H7 (cell line): ENCODE data around the gene KLB. TPM values are rescaled to one million over a fixed set of nuclear protein-coding genes. Genes with fewer than 3 reads are reported as not detected.
"Not testable (repeated sequence)": the region's sequence is repeated elsewhere in the genome, so short reads cannot be mapped to it uniquely, and the experiment has no call there.

Experiments used
- DNase-seq: peaks from one replicate; pipeline ENCODE4 v3.0.0; 2012
- H3K27me3 ChIP-seq: 2 replicates; pipeline ENCODE4 v1.6.0; 2011; ENCODE audit warnings: mild to moderate bottlenecking, low read length; ENCODE audit not compliant: control insufficient read depth, insufficient read depth
- H3K36me3 ChIP-seq: replicated peaks from 2 replicates; pipeline ENCODE4 v1.5.1; 2011; ENCODE audit warnings: low read length; ENCODE audit not compliant: control insufficient read depth, insufficient read depth
- H3K4me3 ChIP-seq: 2 replicates; pipeline ENCODE4 v1.5.1; 2011; ENCODE audit warnings: low read depth, mild to moderate bottlenecking, control low read depth, low read length, moderate library complexity; ENCODE audit not compliant: insufficient read depth
- total RNA-seq: library from RNA; depleted of rRNA; stranded (reverse); fragments of >200 nt; shearing (Covaris generic); gene quantifications from 2 replicates; pipeline ENCODE4 v1.2.3, GENCODE V29; 2014

The KLB gene
- total RNA-seq, 1 experiment from 2014 or later = not detected

DNA sequence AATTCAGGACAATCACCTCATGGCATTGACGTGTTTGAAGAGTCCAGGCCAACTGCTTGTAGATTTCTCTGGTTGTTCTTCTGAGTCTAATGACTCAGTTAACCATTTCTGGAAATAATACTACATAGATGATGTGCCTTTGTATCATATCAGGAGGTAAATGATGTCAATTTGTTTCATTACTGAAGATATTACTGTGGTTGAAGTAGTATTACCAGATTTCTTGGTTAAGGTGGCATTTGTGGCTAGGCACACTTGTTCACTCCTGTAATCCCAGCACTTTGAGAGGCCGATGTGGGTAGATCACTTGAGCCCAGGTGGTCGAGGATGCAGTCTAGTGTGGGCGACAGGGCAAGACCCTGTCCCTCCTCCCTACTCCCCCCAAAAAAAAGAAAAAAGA lies 36.3 kb downstream of the KLB start:
- Histone ChIP-seq H3K36me3 (no peaks in the 10 kb centered on the region), H3K27me3 (no peaks in the 10 kb centered on the region), H3K4me3 (no peak overlapping the region)
- no peak for DNase-seq

DNA sequence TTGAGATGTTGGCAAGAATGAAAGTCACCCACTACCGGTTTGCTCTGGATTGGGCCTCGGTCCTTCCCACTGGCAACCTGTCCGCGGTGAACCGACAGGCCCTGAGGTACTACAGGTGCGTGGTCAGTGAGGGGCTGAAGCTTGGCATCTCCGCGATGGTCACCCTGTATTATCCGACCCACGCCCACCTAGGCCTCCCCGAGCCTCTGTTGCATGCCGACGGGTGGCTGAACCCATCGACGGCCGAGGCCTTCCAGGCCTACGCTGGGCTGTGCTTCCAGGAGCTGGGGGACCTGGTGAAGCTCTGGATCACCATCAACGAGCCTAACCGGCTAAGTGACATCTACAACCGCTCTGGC lies 39.7 kb downstream of the KLB start:
- DNase-seq = no peak
- peak overlapping the region; percentile 50 for H3K4me3 ChIP-seq
- H3K27me3 ChIP-seq = no peaks in the 10 kb centered on the region
- no peaks in the 10 kb centered on the region for H3K36me3 ChIP-seq

DNA sequence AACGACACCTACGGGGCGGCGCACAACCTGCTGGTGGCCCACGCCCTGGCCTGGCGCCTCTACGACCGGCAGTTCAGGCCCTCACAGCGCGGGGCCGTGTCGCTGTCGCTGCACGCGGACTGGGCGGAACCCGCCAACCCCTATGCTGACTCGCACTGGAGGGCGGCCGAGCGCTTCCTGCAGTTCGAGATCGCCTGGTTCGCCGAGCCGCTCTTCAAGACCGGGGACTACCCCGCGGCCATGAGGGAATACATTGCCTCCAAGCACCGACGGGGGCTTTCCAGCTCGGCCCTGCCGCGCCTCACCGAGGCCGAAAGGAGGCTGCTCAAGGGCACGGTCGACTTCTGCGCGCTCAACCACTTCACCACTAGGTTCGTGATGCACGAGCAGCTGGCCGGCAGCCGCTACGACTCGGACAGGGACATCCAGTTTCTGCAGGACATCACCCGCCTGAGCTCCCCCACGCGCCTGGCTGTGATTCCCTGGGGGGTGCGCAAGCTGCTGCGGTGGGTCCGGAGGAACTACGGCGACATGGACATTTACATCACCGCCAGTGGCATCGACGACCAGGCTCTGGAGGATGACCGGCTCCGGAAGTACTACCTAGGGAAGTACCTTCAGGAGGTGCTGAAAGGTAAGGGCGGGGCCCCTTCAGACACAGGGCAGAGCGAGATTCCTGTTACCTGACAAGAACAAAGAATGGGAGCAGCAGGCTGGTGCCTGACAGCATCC lies 40.3 kb downstream of the KLB start:
- peak overlapping the region; percentile 50 for H3K4me3 ChIP-seq
- DNase-seq = peak; percentile 77
- peaks cover 4% of the 10 kb centered on the region for H3K36me3 ChIP-seq
- H3K27me3 ChIP-seq = no peaks in the 10 kb centered on the region

DNA sequence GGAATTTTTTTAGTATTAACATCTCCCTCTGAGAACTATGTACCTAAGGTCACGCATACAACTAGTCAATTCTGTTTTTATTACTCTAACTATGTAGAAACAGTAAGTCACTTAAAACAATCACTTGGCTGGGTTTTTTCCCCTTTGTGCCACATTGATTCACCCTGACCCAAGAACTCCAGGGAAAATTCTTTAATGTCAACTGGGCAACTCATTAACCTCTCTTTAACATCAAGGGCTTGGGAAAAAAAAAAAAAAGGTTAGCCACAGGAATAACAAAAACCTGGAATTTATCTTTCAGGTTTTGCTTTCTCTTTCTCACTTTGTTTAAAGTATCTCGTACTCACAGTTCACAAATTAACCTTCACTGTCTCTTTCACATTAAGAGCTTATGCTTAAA lies 43.9 kb downstream of the KLB start:
- peaks cover 27% of the 10 kb centered on the region for H3K36me3 ChIP-seq
- H3K27me3 ChIP-seq = no peaks in the 10 kb centered on the region
- no peak overlapping the region for H3K4me3 ChIP-seq
- no peak for DNase-seq

DNA sequence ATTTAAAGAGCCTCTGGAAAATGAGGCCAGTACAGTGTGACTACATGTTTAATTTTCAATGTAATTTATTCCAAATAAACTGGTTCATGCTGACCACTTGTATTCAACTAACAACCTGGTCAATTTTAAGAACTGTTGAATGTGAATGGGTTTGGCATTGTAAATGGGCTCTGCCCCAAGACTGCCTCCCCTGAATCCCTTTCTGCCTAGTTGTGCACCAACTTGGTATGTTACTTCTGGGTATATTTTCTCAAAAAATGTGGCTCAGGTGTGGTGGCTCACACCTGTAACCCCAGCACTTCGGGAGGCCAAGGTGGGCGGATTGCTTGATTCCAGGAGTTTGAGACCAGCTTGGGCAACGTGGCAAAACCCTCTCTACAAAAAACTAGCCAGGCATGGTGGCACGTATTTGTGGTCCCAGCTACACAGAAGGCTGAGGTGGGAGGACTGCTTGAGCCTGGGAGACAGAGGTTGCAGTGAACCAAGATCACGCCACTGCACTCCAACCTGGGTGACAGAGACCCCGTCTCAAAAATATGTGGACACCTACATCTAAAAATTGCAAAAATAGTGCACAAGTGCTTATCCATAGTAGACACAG lies 44.8 kb downstream of the KLB start:
- DNase-seq = no peak
- H3K36me3 ChIP-seq = peaks cover 35% of the 10 kb centered on the region
- H3K27me3 ChIP-seq = no peaks in the 10 kb centered on the region
- H3K4me3 ChIP-seq = no peak overlapping the region

DNA sequence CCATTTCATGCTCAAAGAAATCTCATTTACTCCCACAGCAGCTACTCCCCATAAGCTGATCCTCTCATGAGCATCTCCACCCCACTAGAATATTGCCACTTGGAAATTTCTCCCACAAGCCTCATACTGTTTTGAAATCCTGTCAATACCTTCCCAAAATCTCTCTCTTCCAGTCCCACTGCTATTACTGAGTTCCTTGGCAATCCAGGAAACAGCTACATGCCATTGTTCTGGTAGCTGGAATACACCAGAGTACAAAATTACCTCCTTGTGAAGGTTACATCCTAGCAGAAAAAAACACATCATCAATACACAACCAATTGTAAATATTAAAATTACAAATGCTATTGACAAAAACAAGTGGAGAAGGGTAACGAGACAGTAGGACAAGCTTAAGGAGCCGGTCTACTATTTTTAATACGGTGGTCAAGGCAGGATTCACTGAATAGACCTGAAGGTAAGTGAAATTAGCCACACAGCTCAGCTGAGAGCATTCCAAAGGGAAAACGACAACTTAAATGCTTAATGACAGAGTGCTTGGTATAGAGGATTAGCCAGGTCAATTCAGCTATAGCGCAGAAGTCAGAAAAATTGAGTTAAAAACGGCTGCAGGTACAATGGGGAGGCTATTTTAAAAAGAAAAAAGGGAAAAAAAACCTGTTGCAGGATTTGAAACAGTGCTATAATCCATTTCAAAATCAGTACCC lies 45.6 kb downstream of the KLB start:
- Histone ChIP-seq H3K36me3 (peaks cover 43% of the 10 kb centered on the region), H3K4me3 (no peak overlapping the region), H3K27me3 (no peaks in the 10 kb centered on the region)
- DNase-seq = no peak

GRCh38 chr4:39452860-39453587 lies 46.3 kb downstream of the KLB start:
- Histone ChIP-seq H3K27me3 (no peaks in the 10 kb centered on the region), H3K36me3 (peaks cover 50% of the 10 kb centered on the region), H3K4me3 (no peak overlapping the region)
- DNase-seq = no peak

- H3K36me3 ChIP-seq = peaks cover 50% of the 10 kb centered on the region
Measured at GRCh38 chr4:39453738-39454137, 47.0 kb downstream of the KLB start.

DNA sequence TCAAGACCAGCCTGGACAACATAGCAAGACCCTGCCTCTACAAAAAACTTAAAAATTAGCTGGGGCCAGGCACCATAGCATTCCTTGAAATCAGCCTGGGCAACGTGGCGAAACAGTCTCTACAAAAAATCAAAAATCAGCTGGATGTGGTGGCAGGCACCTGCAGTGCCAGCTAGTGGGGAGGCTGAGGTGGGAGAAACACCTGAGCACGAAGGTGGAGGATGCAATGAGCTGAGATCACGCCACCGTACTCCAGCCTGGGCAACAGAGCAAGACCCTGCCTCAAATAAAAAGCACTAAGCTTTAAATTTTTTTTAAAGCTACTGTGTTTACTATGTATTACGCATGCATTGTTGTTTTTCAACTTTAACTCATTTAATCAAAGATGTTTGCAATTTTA lies 48.8 kb downstream of the KLB start:
- Histone ChIP-seq H3K27me3 (no peaks in the 10 kb centered on the region), H3K4me3 (no peak overlapping the region), H3K36me3 (peaks cover 50% of the 10 kb centered on the region)
- DNase-seq = no peak

More at GRCh38 chr4:39453738-39454137, 47.0 kb downstream of the KLB start:
- H3K27me3 ChIP-seq = no peaks in the 10 kb centered on the region
- H3K4me3 ChIP-seq = no peak overlapping the region
- no peak for DNase-seq

DNA sequence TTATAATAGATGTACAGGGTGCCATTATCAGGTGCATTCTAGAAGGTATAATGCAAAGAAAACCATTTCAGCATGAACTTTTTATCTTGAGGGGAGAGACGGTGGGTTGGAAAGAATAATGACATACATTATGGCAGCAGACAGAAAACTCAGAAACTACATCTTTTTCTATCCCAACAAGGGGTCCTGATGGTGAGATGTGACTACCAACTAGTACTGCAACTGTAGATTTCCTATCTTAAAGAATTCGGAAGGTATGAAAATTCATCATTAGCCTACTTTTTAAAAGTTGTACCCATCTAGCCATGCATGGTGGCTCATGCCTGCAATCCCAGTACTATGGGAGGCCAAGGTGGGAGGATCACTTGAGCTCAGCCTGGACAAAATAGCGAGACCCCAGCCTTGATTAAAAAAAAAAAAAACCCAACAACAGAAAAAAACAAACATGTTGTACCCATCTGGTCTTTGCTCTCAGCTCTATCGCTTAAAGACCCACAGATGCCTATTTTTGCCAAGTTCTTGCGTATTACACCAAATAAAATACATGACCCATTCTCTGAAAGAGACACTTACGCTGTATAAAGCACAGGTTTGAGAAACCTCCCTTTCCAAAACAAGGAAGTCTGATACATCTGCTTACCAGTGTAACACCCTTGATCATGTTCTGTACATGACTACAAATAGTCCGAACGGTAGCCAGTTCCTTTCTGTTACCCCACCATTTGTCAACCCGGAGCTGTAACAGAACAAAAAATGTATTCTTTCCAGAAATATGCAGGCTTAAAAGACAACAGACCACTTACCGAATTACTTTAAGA lies 50.4 kb downstream of the KLB start:
- peaks cover 47% of the 10 kb centered on the region for H3K36me3 ChIP-seq
- H3K27me3 ChIP-seq = no peaks in the 10 kb centered on the region
- peak overlapping the region; percentile 96 for H3K4me3 ChIP-seq
- DNase-seq = no peak

DNA sequence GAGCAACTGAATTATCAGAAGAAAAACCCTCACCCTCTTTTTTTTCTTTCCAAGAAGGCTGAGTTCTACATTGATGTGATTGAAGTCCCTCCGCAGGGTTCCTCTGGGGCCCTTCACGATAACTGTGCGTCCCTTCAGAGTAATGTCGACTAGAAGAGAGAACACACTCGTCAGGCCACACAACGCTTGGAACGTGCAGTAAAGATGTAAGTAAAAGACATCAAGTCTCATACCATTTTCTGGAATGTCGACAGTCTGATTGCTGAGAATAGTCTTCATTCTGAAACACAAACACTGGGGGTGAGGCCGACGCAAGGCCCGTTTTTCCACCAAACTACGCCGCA lies 51.4 kb downstream of the KLB start:
- peak overlapping the region; percentile 96 for H3K4me3 ChIP-seq
- not testable (repeated sequence) for H3K27me3 ChIP-seq, DNase-seq
- H3K36me3 ChIP-seq = peaks cover 47% of the 10 kb centered on the region

DNA sequence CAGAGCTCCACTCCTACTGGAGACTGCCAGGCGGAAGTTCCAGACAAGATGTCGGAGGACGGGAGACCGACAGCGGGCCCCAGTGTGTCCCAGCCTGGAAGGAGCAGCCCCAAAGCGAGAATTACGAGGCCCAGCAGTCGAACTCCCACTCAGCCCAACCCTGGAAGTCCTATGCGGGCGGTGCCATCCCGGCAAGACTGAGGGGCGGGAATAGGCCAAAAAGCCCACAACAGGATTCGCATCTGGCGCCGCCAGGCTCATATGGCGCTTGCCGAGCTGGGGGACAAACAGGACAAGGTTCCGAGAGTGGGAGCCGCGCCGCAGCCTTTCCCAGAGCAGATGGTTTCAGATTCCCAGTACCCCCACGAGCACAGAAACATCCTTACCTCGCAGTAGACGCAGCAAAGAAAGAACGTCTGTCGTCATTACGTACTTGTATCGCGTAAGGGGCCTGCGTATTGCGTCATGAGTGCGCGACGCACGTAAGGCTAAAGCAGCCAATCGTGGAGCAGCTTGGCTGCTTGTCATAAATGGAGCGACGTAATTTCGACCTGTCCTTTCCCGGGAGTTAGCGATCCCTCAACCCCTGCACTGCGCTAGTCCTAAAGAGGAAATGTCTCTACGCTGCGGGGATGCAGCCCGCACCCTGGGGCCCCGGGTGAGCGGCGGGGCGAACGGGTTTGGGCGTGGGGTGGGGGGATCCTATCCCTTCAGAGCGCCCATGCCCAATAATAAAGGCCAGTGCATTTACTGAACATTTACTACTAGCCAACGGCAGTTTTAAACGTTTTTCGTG lies 52.0 kb downstream of the KLB start, which contains the start of the genes LIAS and RPL9:
TSS of gene LIAS (plus strand) at position 552 of the 796 bp plus-strand sequence. CDS start at position 614, 62 bp downstream.
TSS of gene RPL9 (minus strand) at position 418 of the 796 bp plus-strand sequence. CDS start 483 bp downstream, outside the sequence.
- no peaks in the 10 kb centered on the region for H3K27me3 ChIP-seq
- peaks cover 42% of the 10 kb centered on the region for H3K36me3 ChIP-seq
- H3K4me3 ChIP-seq = peak within 1 kb of the TSS; percentile 96
- DNase-seq = peak; percentile 95

- H3K4me3 ChIP-seq = no peak overlapping the region
- H3K27me3 ChIP-seq = no peaks in the 10 kb centered on the region
- H3K36me3 ChIP-seq = peaks cover 9% of the 10 kb centered on the region
- no peak for DNase-seq
Measured at GRCh38 chr4:39464886-39465501, 58.3 kb downstream of the KLB start.
